HUES6 (cell line): Measurements from ENCODE around the gene SGK1.

Source experiments
- H3K27ac ChIP-seq: 2 replicates; pipeline ENCODE4 v1.7.0; 2013; ENCODE audit warnings: low read depth, mild to moderate bottlenecking, low read length, inconsistent platforms
- H3K27me3 ChIP-seq: 2 replicates; pipeline ENCODE4 v1.6.1; 2013; ENCODE audit warnings: low read length; ENCODE audit not compliant: control insufficient read depth, insufficient read depth
- H3K36me3 ChIP-seq: 2 replicates; pipeline ENCODE4 v1.6.1; 2013; ENCODE audit warnings: low read length; ENCODE audit not compliant: control insufficient read depth, insufficient read depth
- H3K4me1 ChIP-seq: 2 replicates; pipeline ENCODE4 v1.6.1; 2013; ENCODE audit warnings: low read length; ENCODE audit not compliant: control insufficient read depth, insufficient read depth
- H3K4me3 ChIP-seq: 2 replicates; pipeline ENCODE4 v1.5.1; 2013; ENCODE audit warnings: low read depth, low read length
- H3K9ac ChIP-seq: one replicate; pipeline ENCODE4 v1.6.1; 2013; ENCODE audit warnings: mild to moderate bottlenecking, low read length
- H3K9me3 ChIP-seq: 2 replicates; pipeline ENCODE4 v1.6.1; 2013; ENCODE audit warnings: low read depth, low read length; ENCODE audit not compliant: control insufficient read depth, insufficient read depth

SGK1 gene

GRCh38 chr6:134254118-134254517 lies 63.8 kb downstream of the SGK1 start:
- peaks cover 10% of the 10 kb centered on the region; the same call in 1 of the 2 replicates for H3K4me1 ChIP-seq
- H3K9ac ChIP-seq, result no peak overlapping the region
- no peak overlapping the region for H3K27ac ChIP-seq
- H3K9me3 ChIP-seq, result no peaks in the 10 kb centered on the region
- H3K27me3 ChIP-seq, result no peaks in the 10 kb centered on the region
- H3K4me3 ChIP-seq, result no peak overlapping the region
- no peaks in the 10 kb centered on the region for H3K36me3 ChIP-seq

GRCh38 chr6:134253681-134254080 lies 64.2 kb downstream of the SGK1 start:
- Histone ChIP-seq H3K9ac (no peak overlapping the region), H3K27me3 (no peaks in the 10 kb centered on the region), H3K4me3 (no peak overlapping the region), H3K9me3 (no peaks in the 10 kb centered on the region), H3K36me3 (no peaks in the 10 kb centered on the region), H3K4me1 (peaks cover 10% of the 10 kb centered on the region; the same call in 1 of the 2 replicates), H3K27ac (no peak overlapping the region)

GRCh38 chr6:134251320-134251719 lies 66.6 kb downstream of the SGK1 start:
- Histone ChIP-seq H3K36me3 (no peaks in the 10 kb centered on the region), H3K27me3 (no peaks in the 10 kb centered on the region), H3K9me3 (no peaks in the 10 kb centered on the region), H3K4me1 (peaks cover 10% of the 10 kb centered on the region; the same call in 1 of the 2 replicates), H3K9ac (no peak overlapping the region), H3K27ac (no peak overlapping the region), H3K4me3 (no peak overlapping the region)

GRCh38 chr6:134250776-134251175 lies 67.1 kb downstream of the SGK1 start:
- no peak overlapping the region for H3K27ac ChIP-seq
- no peak overlapping the region for H3K9ac ChIP-seq
- H3K36me3 ChIP-seq, result no peaks in the 10 kb centered on the region
- no peaks in the 10 kb centered on the region for H3K9me3 ChIP-seq
- no peak overlapping the region for H3K4me3 ChIP-seq
- H3K4me1 ChIP-seq, result peaks cover 10% of the 10 kb centered on the region; the same call in 1 of the 2 replicates
- H3K27me3 ChIP-seq, result no peaks in the 10 kb centered on the region

DNA sequence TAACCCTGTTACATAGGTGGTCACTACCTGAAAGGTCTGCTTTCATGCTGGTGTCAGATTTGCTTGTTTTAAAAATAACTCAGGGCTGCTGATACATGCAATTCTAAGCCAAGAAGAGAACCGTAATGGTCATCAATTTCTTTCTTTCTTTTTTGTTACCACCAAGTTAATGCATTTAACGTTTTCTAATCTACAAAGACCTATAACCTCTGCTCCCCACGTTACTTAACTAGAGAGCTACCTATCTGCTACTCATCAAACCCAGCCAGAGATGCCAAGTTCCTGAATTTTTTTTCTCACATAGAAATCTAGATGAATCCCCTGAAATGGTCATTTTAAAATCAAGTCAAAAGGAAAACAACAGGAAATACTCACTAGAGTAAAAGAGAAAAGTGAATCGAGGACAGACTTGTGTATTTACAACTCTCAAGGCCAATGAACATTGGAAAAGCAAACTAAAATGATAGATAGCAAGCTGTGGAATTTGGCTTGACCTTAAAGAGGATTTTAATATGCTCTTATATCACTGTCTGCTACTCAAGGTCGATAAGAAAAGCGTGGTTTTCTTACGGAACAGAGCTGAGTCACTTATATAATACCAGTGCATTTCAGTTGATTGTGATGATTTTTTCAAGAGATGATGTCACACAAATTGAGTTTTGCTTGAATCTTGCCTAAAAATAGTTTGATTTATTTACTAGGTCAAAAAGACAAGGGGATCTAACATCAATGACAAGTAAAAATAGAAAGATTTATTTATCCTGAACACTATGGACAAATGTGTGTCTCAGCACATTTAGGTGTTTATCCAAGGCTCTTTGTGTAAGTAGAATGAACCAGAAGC lies 67.9 kb downstream of the SGK1 start:
- Histone ChIP-seq H3K9me3 (no peaks in the 10 kb centered on the region), H3K4me3 (no peak overlapping the region), H3K27me3 (no peaks in the 10 kb centered on the region), H3K9ac (no peak overlapping the region), H3K36me3 (no peaks in the 10 kb centered on the region), H3K27ac (no peak overlapping the region), H3K4me1 (peaks cover 10% of the 10 kb centered on the region; the same call in 1 of the 2 replicates)

- Histone ChIP-seq H3K4me1 (peaks cover 10% of the 10 kb centered on the region; the same call in 1 of the 2 replicates), H3K27ac (no peak overlapping the region), H3K27me3 (no peaks in the 10 kb centered on the region), H3K36me3 (no peaks in the 10 kb centered on the region), H3K4me3 (no peak overlapping the region), H3K9ac (no peak overlapping the region), H3K9me3 (no peaks in the 10 kb centered on the region)
Observed at GRCh38 chr6:134249239-134249758, 68.6 kb downstream of the SGK1 start.

DNA sequence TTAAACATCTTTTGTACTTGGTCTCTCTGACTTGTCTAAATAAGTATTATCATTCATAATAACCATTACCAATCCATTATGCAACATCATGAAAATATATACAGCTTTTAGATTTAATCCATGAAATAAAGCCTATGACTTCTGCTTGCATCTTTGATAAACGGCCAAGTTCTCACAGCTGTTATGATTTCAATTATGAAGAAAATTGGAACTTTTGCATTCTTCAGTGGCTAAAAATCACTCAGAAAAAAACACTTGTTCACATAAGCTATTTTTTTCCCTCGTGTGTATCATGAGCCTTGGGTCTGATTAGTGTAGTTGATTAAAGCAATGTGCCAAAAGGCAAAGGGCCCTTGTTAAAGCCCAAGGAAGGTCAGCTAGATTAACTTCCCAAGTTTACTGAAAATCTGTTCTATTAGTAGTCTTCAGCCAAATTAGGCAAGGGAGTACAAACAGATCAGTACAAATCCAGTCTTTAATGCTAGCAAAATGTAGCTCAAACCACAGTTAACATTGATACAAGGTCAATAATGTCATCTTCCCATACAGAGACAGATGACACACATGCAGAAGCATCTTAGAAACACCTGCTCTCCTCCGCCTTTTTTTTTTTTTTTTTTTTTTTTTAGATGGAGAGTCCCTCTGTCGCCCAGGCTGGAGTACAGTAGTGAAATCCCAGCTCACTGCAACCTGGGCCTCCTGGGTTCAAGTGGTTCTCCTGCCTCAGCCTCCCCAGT lies 69.9 kb downstream of the SGK1 start:
- no peak overlapping the region for H3K4me3 ChIP-seq
- 0 out of 2 replicates have a peak, but pooled peaks cover 4% of the 10 kb centered on the region for H3K4me1 ChIP-seq
- no peaks in the 10 kb centered on the region for H3K36me3 ChIP-seq
- no peak overlapping the region for H3K9ac ChIP-seq
- H3K27me3 ChIP-seq, result no peaks in the 10 kb centered on the region
- no peaks in the 10 kb centered on the region for H3K9me3 ChIP-seq
- H3K27ac ChIP-seq, result no peak overlapping the region

DNA sequence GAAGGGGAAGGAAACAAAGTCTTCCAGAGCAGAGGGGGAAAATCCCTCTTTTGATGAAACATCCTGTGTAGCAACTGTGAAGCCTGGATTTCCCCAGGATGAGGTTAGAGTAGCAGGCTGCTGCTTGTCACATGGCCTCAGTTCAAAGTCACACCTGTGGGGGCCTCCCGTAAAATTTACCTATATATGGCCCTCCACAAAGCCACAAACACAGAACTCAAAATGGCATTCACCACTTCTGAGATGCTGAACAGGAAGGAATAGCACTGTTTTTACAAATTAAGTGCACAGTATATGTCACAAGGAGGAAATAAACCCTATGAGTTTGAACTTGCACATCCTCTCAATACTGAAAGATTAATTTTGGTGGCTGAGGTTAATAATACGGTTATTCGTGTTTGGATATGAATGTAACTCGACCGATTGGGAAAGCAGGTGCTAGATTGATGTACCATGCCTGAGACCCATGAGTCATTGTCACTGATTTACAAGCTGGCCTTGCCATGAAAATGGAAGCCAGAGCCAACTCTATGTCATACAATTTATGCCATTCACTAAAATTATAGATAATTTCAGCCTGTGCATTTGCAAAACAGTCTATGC lies 70.6 kb downstream of the SGK1 start:
- Histone ChIP-seq H3K9me3 (no peaks in the 10 kb centered on the region), H3K36me3 (no peaks in the 10 kb centered on the region), H3K4me3 (no peak overlapping the region), H3K4me1 (0 out of 2 replicates have a peak, but pooled peaks cover 4% of the 10 kb centered on the region), H3K27me3 (no peaks in the 10 kb centered on the region), H3K27ac (no peak overlapping the region), H3K9ac (no peak overlapping the region)

DNA sequence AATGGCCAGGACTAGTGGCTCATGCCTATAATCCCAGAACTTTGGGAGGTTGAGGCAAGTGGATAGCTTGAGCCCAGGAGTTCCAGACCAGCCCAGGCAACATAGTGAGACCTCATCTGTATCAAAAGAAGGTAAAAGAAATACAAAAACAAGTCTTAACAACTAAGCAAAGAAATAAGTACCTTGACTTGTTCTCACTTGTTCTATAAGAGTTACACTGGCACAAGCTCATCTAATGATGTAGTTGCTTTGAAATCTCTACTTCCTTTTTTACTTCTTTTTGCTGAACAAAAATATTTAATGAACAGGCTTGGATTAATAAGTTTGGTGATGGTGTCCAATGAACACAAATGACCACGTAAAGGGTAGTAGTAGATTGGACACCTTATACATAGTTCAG lies 72.2 kb downstream of the SGK1 start:
- Histone ChIP-seq H3K36me3 (no peaks in the 10 kb centered on the region), H3K27me3 (no peaks in the 10 kb centered on the region), H3K9ac (no peak overlapping the region), H3K27ac (no peak overlapping the region), H3K4me1 (0 out of 2 replicates have a peak, but pooled peaks cover 4% of the 10 kb centered on the region), H3K9me3 (no peaks in the 10 kb centered on the region), H3K4me3 (no peak overlapping the region)

GRCh38 chr6:134245041-134245440 lies 72.9 kb downstream of the SGK1 start:
- no peak overlapping the region for H3K4me3 ChIP-seq
- H3K36me3 ChIP-seq, result no peaks in the 10 kb centered on the region
- H3K9ac ChIP-seq, result no peak overlapping the region
- no peaks in the 10 kb centered on the region for H3K9me3 ChIP-seq
- no peak overlapping the region for H3K27ac ChIP-seq
- H3K27me3 ChIP-seq, result no peaks in the 10 kb centered on the region
- H3K4me1 ChIP-seq, result 0 out of 2 replicates have a peak, but pooled peaks cover 4% of the 10 kb centered on the region
